HG02759 (cell line): ENCODE measurements around the gene GRN.
"Not testable (repeated sequence)": the region's sequence is repeated elsewhere in the genome, so short reads cannot be mapped to it uniquely, and the experiment has no call there.

Experiments
- ATAC-seq: cut with Tn5 transposase; IDR thresholded peaks from one replicate; pipeline ENCODE4 v1.9.1; 2021; ENCODE audit warnings: mild to moderate bottlenecking, moderate library complexity; ENCODE audit not compliant: unreplicated experiment

Gene GRN

DNA sequence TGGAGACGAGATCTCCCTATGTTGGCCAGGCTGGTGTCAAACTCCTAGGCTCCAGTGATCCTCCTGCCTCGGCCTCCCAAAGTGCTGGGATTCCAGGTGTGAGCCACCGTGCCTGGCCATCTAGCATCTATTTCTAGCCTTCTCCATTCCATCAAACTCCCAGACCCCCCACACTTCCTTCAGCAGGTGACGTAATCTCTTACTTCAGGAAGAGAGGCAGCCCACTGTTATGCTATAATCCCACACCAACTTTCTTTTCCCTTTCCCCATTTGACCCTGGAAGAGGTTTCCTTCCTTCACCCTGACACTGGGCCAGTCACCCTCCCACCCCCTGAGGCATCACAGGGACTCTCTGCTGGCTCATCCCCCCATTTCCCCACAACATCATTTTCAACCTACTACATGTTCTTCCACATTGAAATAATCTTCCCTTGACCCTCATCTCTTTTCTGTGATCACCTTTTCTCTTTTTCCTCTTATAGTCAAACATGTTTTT, 36.8 kb downstream of the GRN start:
- ATAC-seq: no peak

DNA sequence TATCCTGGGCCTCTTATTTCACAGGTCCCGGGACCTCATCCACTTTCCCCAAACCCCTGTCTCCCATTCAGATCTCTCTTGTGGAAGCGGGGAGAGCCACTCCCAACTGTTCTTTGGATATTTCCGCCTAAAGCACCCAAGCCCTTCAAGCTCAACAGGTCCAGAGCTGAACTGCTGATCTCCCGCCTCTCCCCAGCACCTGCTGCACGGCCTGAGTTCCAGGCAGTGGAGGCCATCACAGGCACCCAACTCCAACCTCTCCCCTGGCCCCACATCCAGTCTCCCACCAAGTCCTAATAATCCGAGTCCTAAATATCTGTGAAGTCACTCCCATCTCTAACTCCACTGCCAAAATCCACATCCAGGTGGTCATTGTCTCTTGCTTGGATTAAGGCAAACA, 37.8 kb downstream of the GRN start:
- no peak for ATAC-seq

DNA sequence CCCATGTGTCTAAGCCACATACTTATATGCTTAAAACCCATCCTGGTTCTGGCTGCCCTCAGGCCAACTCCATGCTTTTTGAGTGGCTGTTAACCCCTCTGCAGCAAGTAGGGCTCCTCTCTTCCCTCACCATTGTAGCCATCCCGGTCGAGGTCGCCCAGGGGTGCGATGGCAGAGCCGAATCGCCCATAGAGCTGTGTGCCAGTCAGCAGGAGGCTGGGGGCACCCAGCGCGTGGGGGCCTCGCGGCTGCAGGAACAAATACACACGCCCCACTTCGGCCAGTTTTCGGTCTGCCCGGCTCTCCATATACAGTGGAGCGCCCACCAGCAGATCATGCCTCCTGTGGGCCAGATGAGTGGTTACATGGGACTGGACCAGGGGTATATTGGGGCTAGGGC, 38.3 kb downstream of the GRN start:
- no peak for ATAC-seq

DNA sequence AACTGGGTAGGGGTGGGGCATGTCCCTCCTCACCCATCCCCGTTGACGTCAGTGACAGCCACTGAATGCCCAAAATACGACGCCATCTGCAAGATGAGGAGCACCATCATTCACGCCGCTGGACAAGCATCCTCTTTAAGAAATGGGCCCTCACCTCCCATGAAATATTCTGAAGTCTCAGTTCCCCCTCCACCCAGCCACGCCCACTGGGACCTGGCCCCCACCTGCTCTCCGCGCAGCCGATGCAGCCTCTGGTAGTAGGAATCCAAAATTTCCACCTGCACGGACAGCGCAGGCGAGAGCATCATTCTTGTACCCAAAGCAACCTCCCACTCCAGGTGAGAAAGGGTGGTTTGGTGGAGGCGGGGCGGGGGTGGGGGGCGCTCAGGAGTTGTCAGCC, 38.8 kb downstream of the GRN start:
- no peak for ATAC-seq

DNA sequence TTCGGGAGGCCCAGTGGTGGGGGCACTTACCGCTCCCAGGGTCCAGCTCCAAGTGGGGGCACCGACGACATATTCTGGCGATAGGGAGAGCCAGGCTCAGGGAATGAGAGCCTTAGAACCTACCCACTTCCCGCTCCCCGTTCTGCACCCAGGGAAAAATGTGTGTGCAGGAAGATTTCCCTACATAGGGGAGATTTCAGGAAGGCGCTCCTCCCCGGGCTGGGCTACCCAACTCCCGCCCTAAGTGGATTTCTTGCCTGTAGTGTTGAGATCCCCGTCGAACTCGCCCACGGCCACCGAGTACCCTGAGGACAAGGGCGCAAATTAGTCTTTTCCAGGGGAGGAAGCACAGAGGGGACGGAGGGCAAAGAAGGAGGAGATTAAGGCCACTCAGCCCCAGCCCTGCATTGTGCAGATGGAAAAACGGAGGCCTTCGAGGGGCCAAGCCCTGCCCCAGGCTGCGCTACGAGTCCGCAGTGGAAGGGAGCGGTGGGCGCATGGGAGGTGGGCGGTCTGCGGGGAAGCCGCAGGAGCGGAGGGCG, 39.2 kb downstream of the GRN start:
- no peak for ATAC-seq

DNA sequence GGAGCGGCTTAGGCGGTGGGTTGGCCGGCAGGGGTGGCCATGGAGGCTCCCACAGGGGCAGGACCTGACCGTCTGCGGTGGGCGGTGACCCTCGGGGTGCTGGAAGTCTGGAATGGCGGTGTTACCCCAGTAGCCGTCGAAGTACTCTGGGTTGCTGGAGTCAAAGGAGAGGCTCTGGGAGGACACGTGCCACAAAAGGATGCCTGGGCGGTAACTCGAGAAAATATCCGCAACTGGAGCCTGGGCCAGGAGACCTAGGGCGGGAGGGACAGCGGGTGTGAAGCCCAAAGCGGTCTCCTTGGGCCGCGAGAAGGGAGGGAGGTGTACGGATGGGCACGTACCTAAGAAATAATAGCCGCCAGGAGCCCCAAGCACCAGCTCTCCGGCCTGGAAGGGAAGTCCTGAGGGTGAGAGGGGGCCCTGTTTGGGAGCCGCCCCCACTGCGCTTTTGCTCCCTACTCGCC, 39.8 kb downstream of the GRN start:
- no peak for ATAC-seq

DNA sequence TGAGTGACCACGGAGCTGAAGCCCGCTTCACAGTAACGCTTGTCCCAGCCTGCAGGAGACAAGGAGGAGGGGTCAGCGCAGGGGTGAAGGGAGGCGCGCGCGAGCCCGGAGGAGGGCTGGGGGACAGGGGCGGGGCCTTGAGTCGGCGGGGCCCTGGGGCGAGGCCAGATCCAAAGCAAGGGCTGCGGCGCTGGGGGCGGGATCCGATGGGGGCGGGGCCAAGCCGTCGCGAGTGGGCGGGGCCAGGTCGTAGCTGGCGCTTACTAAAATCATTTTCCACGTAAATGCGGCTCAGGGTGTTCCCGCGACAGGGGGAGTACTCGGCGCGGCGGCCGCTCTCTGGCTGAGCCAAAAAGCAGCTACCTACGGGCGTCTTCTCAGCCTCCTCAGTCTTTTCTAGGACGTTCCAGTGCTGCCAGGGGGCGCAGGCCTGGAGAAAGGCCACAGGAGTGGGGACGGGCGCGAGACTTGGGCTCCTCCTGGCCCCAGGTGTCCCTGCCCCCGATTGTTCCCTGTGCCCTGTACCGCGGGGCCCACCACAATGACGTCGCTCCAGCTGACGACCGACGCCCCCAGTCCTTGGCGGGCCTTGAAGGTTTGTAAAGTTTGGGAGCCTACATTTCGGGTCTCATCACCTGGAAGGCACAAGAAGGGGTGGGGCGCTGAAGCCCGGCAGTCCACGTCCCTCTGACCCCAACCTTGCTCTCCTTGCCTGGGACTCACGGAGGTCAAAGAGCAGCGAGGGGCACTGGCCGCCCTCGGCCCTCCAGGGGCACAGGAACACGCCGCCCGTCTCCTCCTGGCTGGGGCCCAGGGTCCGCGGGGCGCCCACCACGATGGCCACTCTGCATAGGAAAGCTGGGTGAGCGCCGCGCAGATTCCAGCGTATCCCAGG, 40.4 kb downstream of the GRN start:
- ATAC-seq: no peak

DNA sequence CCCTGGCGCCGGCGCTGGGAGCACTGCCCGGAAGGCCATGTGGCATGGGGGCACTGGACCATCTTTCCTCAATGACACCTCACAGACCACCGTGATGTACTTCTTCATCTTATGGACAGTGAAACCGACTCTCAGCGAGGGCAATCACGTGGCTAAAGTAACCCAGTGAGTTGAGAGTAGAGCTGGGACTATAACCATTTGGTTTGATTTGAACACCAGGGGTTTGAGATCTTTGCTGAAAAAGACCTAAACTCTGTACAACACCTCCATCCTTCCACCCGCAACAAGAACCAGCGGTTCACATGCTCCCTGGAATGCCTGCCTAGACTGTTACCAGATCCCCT, 41.1 kb downstream of the GRN start:
- ATAC-seq: no peak

DNA sequence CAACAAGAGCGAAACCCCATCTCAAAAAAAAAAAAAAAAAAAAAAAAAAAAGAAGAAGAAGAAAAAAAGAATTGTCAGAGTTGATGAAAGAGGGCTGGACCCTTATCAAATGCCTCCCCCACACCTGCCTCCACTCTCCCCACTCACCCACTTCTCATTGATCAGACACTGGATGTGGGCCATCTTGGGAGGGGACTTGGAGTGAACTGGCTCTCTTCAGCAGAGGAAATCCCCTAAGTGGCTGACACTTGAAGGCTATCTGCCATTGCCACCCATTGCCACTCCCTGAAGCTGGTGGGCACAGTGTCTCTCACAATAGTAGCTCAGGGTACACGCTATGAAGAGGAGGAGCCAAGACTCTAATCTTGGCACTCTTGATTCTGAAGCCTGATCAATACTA, 42.7 kb downstream of the GRN start:
- no peak for ATAC-seq

DNA sequence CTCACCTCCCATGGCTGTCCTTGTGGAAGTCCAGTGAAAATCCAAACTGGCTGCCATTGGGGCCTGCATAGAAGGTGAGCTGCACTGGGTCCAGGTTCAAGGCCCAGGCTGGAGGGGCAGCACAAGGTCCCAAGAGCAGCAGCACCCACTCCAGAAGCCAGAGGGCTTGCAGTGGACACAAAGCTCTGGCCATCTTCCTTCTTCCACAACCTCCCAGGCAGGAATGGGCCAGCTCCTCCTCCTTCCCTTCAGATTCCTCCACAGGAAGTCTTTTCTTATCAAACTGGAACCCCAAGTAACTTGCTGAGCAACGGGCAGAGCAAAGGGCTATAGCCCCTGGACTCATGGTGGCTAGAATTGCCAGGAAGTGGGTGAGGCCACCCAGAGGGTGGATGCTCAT, 44.2 kb downstream of the GRN start, which contains the start of gene ITGA2B:
ITGA2B (minus strand) TSS at position 369 of the 400 bp plus-strand sequence; CDS start at position 193, 176 bp downstream.
- ATAC-seq: no peak

DNA sequence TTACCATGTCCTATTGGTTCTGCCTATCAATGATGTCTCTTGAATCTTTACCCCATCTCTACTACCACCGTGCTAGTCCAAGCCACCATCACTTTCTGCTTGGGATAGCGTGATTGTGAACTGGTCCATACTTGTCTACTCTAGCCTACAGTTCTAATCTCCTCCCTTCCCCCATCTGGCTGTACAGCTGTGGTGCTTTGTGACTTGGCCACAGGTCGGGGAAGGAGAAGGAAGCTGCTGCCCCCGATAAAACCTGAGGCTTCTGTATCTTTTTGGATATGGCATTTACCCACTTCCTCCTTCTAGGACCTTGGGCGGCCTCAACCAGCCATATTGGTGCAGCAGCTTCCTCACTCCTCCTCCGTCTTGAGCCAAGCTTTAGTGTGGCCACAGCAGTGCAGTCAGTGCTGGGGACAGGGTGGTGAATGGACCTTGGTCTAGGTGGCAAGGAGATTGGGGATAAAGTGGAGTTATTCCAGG, 44.7 kb downstream of the GRN start:
- no peak for ATAC-seq

DNA sequence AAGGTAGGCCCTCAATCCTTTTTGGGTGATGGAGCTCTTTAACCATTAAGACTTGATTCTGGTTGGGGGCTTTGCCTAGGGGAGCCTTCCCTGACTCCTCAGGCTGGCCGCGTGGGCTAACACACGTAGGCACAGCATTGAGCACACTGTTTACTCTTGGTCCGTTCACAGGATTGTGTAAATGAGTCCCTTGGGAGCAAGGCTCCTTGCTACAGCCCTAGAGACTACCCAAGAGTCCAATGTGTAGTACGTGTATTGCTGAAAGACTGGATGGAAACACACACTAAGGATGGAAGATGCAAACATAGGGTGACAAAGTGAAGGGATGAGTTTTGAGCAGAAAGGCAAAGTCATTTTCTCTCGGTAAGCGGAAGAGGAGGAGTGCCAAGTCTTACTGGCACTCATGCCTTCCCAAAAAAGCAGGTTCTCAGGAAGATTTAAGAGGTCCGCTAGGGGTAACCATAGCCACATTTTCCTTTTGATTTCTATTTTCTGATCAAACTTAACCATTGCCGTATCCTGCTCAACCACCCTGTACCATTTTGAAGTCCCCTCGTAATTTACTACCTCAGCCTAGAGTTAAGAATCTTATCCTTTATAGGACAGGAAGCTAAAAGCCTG, 45.3 kb downstream of the GRN start:
- no peak for ATAC-seq

DNA sequence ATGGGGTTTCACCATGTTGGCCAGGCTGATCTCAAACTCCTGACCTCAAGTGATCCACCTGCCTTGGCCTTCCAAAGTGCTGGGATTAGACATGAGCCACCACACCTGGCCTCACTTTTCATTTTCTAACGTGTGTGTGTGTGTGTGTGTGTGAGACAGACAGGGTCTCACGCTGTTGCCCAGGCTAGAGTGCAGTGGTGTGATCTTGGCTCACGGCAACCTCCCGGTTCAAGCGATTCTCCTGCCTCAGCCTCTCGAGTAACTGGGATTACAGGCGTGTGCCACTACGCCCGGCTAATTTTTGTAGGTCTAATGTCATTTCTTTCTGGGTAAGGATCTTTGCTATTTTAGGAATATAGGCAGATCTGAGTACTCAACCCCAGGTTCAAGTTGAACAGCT, 49.0 kb downstream of the GRN start:
- ATAC-seq: not testable (repeated sequence)

DNA sequence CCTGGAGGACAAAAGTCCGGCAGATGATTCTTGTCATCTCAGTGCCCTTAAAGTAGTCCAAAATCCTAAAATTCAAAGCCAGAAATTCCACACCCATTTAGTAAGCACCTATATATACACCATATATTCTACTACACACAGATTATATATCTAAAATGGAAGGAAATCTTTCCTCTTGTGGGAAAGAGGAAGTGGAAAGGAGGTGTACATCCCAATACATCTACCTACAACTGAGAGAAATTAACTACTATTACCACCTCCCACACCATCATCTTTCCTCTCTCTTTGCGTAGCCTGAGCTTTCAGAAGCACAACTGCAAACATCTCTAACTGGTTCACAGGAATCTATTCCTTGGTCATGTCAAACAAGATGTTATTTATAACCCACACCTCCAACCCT, 49.7 kb downstream of the GRN start:
- ATAC-seq: no peak

DNA sequence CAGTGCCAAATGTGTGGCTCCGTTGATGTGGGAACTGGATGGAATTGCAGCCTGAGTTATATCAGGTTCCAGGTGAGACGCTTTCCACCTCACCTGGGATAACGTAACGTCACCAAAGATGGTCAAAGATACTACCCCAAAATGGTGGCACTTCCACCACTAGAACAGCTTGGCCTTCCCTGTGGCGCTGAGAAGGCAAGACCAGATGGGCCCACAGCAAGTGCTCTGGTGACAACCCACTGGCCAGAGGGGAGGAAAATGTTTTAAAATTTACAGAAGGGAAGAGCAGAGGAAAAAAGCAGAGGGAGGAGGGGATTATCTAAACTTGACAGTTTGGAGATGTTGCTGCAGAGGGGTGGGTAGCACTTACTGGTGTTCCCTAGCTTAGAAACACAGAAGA, 51.8 kb downstream of the GRN start:
- no peak for ATAC-seq

DNA sequence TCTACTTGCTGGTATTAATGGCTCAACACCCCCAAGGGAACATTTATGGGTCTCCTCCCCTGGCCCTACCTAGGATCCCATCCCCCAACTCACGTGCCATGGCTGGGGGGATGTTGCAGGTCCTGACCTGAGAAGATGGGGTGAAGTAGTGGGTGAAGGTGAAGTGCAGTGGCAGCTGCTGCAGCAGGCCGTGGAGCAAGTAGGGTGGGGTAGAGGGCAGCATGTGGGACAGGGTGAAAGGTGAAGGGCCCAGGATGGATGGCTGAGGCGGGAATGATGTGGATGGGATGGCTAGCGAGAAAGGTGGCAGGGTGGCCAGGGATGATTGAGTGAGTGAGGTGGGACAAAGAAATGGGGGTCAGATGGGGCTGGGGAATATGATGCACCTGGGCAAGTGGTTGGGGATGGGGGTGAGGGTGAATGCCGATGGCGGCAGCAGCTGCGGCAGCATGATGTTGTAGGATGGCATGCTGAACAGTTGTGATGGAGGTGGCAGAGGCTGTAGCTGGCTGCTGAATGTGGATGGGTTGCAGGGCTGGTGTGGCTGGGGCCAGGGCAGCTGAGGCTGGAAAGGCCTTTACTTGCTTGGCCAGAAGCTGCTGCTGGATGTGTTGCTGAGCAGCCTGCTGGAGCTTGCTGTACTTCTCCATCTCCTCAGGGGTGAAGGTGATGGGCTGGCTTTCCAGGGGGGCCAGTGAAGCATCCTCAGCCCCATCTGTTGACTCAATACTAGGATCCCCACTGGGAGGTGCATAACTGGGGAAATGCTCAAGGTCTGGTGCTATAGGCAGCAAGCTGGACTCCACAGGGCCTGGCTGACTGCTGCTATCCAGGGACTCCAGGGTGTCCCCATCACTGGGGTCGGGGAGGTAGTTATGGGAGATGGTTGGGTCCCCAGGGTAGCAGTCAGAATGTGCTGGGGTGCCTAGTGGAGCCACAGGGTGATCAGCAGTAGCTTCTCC, 52.7 kb downstream of the GRN start:
- ATAC-seq: no peak

DNA sequence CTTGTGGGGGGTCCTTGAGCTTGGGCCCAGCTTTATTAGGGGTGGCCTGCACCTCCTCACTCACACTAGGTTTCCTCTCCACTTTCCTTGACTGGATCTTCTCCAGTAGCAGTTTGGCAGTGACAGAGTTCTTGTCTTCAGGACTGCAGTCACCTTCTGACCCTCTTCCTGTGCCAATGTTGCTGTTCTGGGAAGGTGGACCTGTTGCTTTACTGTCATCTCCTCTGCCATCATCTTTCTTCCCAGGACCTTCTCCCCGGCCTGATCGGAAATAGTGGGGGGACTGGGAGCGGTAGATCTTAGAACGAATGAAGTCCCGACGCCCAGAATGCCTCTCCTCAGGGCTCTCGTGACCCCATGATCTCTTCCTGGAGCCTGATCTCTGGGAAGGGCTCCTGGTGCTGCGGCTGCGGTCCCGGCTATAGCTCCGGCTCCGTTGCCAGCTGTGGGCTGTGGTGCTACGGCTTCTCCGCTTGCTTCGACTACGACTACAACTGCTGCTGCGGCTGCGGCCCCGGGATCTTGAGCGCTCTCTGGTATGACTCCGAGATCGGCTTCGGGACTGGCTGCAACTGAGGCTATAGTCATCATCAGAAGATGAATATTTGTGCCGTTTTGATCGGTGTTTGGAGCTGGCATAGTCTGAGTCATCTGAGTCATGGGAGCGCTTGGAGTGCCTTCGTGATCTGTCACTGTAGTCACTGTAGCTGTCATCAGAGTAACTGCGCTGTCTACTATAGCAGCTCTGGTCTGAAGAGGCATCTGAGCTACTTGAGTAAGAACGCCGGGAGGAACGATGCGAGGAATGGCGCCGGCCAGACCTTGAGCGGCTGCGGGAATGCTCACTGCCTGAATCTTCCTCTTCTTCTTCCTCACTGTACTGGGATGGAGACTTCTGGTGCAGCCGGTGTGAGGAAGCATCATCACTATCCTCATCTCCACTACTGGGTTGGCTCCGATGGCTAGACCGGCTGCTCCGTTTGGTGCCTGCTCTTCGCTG, 53.9 kb downstream of the GRN start:
- no peak for ATAC-seq

DNA sequence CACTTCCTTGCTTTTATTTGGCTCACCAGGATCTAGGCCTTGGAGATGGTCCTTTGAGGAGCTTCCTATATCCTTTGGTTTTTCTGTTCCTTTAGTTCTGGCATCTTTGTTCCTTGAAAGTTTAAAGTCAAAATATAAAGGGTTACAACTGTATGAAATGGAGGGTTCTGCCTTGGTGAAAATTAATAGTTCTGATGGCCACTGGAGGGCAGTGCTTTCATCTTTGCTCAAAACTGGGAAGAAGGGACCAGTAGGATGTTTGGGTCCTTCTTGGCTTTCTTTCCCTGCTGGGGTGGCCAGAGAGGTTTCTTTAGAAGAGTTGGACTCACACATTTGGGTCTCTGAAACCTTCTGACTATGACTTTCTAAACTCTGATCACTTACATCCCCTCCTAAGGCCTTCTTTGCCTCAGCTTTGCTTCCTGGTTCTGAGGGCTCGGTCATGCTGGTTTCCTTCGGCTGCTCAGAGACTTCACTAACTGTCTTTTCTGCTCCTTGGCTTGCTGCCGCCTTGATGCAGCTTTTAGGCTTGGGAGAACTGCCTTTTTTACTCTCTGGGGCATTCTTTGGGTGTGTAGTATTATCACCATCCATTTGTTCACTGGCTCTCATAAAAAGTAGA, 55.2 kb downstream of the GRN start:
- no peak for ATAC-seq
